Fibroblast of mammary gland (primary cell): ENCODE results near the gene IL1RL2.

ENCODE experiments used
- DNase-seq: peaks from one replicate; pipeline ENCODE4 v3.0.0-alpha.2; 2010; ENCODE audit warnings: low read depth
- H3K4me3 ChIP-seq: 2 replicates; pipeline ENCODE4 v1.5.1; 2011; ENCODE audit warnings: low read depth, mild to moderate bottlenecking, low read length, moderate library complexity; ENCODE audit not compliant: control insufficient read depth
- TF ChIP-seq, protein P1 (sequence below): conservative IDR thresholded peaks from 2 replicates; pipeline ENCODE4 v1.5.1; 2011; ENCODE audit warnings: low read depth, low read length, inconsistent platforms; ENCODE audit not compliant: control insufficient read depth, insufficient read depth

The IL1RL2 gene

DNA sequence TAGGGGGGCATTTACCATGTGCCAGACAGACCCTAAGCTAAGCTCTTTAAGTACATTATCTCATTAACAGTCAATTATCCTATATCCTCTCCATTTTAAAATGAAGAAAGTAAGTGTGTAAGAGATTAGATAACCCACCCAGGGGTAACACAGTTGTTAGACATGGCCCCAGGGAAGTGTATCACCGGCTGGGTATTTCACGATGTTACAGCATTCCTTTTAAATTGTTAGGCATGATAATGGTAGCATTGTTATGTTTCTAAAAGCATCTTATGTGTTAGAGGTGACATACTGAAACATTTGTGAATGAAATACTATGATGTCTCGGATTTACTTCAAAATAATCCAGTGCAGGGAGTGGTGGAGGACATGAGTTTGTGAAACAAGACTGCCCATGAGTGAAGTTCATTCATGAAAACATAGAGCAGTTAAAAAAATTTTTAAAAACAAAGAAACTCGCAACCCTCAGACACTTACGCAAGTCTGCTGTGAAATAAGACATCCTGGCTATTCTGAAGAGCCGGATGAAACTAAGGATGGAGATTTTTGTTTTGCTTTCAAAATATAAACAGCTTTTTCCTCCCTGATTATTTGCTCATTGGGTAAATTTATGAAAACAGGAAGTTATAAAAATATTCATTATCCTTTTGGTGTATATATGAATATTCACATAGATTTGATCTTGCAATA is 54.9 kb downstream of the IL1RL2 start:
- no peak overlapping the region for H3K4me3 ChIP-seq
- TF ChIP-seq, protein P1, sequence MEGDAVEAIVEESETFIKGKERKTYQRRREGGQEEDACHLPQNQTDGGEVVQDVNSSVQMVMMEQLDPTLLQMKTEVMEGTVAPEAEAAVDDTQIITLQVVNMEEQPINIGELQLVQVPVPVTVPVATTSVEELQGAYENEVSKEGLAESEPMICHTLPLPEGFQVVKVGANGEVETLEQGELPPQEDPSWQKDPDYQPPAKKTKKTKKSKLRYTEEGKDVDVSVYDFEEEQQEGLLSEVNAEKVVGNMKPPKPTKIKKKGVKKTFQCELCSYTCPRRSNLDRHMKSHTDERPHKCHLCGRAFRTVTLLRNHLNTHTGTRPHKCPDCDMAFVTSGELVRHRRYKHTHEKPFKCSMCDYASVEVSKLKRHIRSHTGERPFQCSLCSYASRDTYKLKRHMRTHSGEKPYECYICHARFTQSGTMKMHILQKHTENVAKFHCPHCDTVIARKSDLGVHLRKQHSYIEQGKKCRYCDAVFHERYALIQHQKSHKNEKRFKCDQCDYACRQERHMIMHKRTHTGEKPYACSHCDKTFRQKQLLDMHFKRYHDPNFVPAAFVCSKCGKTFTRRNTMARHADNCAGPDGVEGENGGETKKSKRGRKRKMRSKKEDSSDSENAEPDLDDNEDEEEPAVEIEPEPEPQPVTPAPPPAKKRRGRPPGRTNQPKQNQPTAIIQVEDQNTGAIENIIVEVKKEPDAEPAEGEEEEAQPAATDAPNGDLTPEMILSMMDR, result no peak
- DNase-seq, result no peak

GRCh38 chr2:102245266-102246151 is 58.7 kb downstream of the IL1RL2 start:
- peak; percentile 89 for DNase-seq
- no peak overlapping the region for H3K4me3 ChIP-seq
- TF ChIP-seq, protein P1, result peak; percentile 2

DNA sequence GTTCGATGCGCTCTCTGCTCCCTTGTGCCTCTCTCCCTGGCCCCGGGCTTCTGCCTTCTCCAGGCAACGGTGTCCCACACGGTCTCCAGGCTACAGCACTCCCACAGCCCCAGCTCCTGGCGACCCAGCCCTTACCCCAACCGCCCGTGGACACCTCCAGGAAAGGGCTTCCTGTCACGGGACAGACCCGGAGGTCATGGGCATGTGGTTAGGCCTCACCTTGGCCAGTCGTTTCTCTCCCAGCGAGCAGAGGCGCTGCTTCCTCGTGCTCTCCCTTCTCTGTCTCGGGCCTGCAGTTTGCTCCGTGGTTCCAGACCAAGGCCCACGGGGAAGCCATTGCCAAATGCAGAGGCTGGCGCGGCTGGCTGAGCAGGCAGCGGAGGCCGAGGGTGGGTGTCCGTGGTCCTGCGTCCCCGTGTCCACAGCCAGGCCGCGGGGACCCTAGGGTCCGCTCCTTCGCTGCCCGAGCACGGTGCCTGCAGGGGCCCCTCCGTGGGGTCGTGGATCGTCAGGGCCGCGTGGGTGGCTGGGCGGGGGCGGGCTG is 63.5 kb downstream of the IL1RL2 start:
- TF ChIP-seq, protein P1, result no peak
- no peak for DNase-seq
- H3K4me3 ChIP-seq, result no peak overlapping the region

- H3K4me3 ChIP-seq, result peak overlapping the region; percentile 45
- TF ChIP-seq, protein P1, result peak; percentile 66
- DNase-seq, result peak; percentile 58
Measured at GRCh38 chr2:102251042-102251848, 64.4 kb downstream of the IL1RL2 start.

DNA sequence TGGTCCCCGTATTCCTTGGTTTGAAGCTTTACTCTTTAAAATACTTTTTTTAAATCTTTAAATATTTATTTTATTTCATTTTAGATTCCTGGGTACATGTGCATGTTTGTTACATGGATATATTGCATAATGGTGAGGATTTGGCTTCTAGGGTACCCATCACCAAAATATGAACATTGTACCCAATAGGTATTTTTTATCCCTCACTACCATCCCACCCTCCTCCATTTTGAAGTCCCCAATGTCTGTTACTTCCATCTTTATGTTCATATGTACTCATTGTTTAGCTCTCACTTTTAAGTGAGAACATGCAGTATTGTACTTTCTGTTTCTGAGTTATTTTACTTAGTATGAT is 65.0 kb downstream of the IL1RL2 start:
- DNase-seq, result no peak
- no peak overlapping the region for H3K4me3 ChIP-seq
- TF ChIP-seq, protein P1, result no peak

DNA sequence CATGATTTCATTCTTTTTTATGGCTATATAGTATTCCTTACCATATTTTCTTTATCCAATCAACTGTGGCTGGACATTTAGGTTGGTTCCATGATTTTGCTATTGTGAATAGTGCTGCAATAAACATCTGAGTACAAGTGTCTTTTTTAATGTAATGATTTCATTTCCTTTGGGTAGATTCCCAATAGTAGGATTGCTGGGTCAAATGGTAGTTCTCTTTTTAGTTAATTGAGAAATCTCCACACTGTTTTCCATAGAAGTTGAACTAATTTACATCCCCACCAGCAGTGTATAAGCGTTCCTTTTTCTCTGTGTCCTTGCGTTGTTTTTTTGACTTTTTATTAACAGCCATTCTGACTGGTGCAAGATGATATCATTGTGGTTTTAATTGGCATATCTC is 65.4 kb downstream of the IL1RL2 start:
- DNase-seq, result no peak
- no peak overlapping the region for H3K4me3 ChIP-seq

More for the DNA sequence above, 65.4 kb downstream of the IL1RL2 start:
- TF ChIP-seq, protein P1, result no peak
